ENCODE data around the gene DENR.
"Not testable (repeated sequence)": the region's sequence is repeated elsewhere in the genome, so short reads cannot be mapped to it uniquely, and the experiment has no call there.

DENR gene

GRCh38 chr12:122743895-122744525, 8.6 kb upstream of the DENR start:
- no peak for FAIRE-seq

DNA sequence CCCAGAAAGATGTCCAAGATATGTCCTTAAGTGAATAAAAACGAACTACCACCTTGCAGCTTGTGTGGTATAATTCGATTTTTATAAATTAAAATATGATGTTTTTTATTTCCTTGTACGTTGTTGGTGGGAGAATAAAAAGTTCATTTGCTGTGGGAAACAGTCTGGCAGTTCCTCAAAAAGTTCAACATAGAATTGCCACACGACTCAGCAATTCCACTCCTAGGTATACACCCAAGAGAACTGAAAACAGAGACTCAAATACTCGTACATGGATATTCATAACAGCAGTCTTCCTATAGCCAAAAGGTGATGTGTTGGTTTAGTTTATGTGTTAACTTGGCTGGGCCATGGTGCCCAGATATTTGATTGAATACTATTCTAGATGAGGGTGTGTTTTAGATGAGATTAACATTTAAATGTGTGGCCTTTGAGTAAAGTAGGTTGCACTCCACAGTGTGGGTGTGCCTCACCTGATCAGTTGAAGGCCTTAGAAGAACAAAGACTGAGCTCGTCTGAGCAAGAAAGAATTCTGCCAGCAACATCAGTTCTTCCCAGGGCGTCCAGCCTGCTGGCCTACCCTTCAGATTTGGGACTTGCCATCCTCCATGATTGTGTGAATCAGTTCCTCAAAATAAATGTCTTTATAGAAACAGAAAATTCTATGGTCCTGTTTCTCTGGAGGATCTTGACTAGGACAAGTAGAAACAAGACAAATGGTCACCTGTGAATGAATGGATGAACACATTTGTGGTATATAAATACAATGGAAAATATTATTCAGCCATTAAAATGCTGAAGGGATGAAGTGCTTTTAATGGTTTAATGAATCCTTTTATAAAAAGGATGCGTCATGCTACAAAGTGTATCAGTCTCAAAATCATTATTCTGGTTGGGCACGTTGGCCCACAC, 5.1 kb upstream of the DENR start:
- no peak for FAIRE-seq

DNA sequence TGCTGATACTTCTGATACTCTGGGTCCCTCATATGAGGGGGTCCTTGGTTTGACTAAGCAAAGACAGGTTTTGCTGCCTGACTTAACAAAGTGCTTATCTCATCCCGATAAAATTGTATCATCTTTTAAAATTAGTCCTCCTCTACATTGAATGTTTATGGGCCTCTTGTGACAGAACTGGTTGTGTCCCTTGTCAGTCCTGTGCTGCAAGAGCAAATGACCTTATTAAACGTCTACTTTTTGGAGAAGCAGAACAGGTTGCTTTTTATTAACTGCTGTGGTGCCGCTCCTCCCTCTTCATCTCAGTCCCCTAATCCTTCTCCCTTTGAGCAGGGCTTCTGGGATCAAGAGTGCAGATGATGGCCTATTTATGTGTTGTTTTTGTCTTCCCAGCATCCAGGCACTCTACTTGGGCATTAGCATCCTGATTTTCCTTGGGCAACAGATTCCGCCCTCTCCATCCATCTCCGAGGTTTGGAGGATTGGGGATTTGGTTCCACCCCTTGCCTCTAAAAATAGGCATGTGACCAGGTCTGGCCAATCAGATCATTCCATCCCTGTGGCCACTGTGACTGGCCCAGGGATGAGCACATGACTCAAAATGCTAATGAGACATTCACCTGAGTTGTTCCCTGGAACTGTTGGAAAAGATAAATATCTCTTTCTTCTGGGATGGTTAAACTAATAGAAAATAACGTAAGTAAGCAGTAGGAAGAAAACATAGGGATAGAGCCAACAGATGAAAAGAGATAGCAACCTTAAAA, 2.9 kb upstream of the DENR start:
- FAIRE-seq: no peak

- FAIRE-seq: not testable (repeated sequence)
Observed at GRCh38 chr12:122750781-122751515, 1.7 kb upstream of the DENR start.

- FAIRE-seq: no peak
Observed at GRCh38 chr12:122753319-122753650, 661 bp downstream of the DENR start.

- no peak for FAIRE-seq
Observed at GRCh38 chr12:122754790-122755189, 2.2 kb downstream of the DENR start.

- no peak for FAIRE-seq
Observed at GRCh38 chr12:122757568-122757967, 4.9 kb downstream of the DENR start.

GRCh38 chr12:122785503-122785902, 32.9 kb downstream of the DENR start:
- FAIRE-seq: no peak

DNA sequence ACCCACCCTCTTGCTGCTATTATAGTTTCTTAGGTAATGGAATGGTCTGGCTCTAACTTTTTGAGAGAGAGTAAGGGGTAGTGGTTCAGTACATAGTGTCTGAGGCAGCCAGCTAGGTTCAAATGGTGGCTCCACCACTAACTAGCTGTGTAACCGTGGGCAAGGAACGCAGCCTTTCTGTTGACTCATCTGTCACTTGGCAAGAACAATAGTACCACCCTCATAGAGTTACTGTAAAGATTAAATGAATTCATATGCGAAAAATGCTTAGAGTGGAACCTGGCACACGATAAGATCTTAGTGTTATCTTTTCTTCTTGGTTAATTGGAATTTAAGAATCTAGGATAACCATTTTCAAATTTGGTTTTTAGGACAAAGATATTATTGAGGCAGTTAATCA, 35.8 kb downstream of the DENR start:
- no peak for FAIRE-seq

DNA sequence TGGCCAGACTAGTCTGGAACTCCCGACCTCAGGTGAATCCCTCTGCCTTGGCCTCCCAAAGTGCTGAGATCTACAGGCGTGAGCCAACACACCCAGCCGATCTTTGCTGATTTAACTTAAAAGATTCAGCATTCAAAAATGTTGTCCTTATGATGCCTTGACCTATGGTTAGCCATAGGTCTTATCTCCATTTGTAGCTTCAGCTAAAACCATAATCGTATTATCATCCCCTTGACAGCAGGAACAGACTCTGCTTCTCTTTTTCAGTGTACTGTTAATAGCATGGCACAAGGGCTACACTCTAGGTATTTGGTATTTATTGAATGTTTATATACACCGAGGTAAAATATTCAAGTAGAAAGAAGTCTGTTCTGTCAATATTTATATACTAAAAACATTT, 37.0 kb downstream of the DENR start:
- FAIRE-seq: no peak

- no peak for FAIRE-seq
Observed at GRCh38 chr12:122790393-122791075, 37.9 kb downstream of the DENR start.

- peak; percentile 96 for FAIRE-seq
Observed at GRCh38 chr12:122793685-122794106, 41.1 kb downstream of the DENR start.

GRCh38 chr12:122795807-122796206, 43.2 kb downstream of the DENR start:
- FAIRE-seq: no peak

DNA sequence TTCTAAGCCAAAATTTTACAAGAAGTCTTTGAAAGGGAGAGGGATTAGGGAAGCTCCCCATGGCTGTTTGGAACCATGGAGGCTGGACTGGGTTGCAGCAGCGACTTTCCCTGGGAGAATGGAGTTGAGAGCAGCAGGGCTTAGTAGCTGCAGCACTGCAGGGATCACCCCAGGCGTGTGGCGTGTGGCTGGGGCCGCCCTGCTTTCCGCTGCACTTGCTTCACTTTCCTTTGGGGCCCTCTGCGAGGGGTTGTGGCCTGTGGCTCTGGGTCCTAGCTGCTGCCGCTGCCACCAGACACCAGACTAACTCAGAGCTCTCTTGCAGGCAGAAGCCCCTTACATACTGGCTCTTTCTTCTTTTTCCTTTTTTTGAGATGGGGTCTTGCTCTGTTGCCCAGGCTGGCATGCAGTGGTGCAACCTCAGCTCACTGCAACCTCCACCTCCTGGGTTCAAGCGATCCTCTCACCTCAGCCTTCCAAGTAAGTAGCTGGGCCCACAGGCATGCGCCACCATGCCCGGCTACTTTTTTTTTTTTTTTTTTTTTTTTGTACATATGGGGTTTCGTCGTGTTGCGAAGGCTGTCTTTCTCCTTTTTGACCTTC, 47.1 kb downstream of the DENR start:
- FAIRE-seq: no peak

DNA sequence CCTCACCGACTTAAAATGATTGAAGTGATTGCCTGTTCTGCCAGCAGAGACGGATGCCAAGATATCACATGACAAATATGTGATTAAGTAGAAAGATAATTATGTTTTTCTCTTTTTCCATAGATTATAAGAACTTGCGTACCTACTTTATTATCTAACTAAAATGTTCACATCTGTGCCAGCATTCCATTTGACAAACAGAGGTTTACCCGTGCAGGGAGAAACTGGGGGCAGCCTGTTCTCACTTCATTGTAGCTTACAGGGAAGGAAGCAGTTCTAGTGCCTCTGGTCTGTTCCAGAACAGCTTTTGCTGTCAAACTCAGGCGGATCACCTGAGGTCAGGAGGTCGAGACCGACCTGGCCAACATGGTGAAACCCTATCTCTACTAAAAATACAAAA, 51.3 kb downstream of the DENR start:
- FAIRE-seq: no peak

GRCh38 chr12:122804957-122805356, 52.3 kb downstream of the DENR start:
- not testable (repeated sequence) for FAIRE-seq

- FAIRE-seq: no peak
Observed at GRCh38 chr12:122807651-122808050, 55.0 kb downstream of the DENR start.

GRCh38 chr12:122811777-122812176, 59.2 kb downstream of the DENR start:
- no peak for FAIRE-seq

GRCh38 chr12:122813310-122813713, 60.7 kb downstream of the DENR start:
- FAIRE-seq: no peak

- FAIRE-seq: peak; percentile 61
Observed at GRCh38 chr12:122819209-122819785, 66.7 kb downstream of the DENR start.

- no peak for FAIRE-seq
Observed at GRCh38 chr12:122820138-122820537, 67.5 kb downstream of the DENR start.
